ENCODE measurements around the gene PIK3C2G.

The PIK3C2G gene

DNA sequence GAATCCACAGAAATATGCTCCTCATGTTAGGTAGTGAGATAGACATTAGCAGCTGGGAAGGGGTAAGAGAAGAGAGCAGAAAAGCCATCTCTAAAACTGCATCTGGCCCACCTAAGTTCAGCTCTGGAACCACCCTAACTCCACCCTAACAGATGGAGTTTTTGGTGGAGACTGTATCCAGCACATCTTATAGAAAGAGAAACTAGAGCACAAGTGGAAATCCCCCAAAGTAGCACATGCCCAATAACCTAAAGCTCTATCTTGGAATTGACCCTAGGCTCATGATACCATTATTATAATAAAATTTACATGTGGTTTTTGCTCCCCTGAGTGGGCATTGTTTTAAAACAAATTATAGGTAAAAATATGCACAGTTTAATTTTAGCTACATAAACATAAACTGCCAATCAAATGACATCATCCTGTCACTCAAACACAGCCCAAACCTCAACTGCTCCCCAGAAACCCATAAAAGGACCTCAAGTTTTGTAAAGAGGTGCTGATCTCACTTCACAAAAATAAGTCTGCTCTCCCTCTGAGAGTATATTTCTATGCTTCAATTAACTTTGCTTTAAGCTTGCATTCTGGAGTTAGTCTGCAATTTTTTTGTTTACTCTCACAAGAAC is 206.4 kb downstream of the PIK3C2G start:
- no peak overlapping the region for H3K4me2 ChIP-seq (ENCODE audit: low read length)
- no peaks in the 10 kb centered on the region for H3F3A ChIP-seq (ENCODE audit: control insufficient read depth, insufficient read depth)
- TF ChIP-seq, protein P1, sequence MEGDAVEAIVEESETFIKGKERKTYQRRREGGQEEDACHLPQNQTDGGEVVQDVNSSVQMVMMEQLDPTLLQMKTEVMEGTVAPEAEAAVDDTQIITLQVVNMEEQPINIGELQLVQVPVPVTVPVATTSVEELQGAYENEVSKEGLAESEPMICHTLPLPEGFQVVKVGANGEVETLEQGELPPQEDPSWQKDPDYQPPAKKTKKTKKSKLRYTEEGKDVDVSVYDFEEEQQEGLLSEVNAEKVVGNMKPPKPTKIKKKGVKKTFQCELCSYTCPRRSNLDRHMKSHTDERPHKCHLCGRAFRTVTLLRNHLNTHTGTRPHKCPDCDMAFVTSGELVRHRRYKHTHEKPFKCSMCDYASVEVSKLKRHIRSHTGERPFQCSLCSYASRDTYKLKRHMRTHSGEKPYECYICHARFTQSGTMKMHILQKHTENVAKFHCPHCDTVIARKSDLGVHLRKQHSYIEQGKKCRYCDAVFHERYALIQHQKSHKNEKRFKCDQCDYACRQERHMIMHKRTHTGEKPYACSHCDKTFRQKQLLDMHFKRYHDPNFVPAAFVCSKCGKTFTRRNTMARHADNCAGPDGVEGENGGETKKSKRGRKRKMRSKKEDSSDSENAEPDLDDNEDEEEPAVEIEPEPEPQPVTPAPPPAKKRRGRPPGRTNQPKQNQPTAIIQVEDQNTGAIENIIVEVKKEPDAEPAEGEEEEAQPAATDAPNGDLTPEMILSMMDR (IDR thresholded peaks at IDR 0.05; ENCODE audit: low read depth, low read length, poor library complexity, severe bottlenecking), result no peak
- TF ChIP-seq EZH2phosphoT487 (IDR thresholded peaks at IDR 0.05; ENCODE audit: borderline replicate concordance, low read length), result no peak
- no peak overlapping the region for H3K4me3 ChIP-seq (ENCODE audit: low read length)
- no peaks in the 10 kb centered on the region for H4K20me1 ChIP-seq (ENCODE audit: control insufficient read depth, insufficient read depth, low read depth, low read length)
- no peaks in the 10 kb centered on the region for H3K9me3 ChIP-seq (ENCODE audit: control insufficient read depth, insufficient read depth, low read length)
- no peaks in the 10 kb centered on the region for H3K36me3 ChIP-seq (ENCODE audit: control insufficient read depth, low read length)
- H3K4me1 ChIP-seq (ENCODE audit: control insufficient read depth, low read length), result no peaks in the 10 kb centered on the region
- H3K9me2 ChIP-seq (replicated peaks; ENCODE audit: control insufficient read depth, low read length), result no peaks in the 10 kb centered on the region
- H3K27ac ChIP-seq (ENCODE audit: low read depth, low read length), result no peak overlapping the region
- H3K79me2 ChIP-seq (ENCODE audit: control insufficient read depth, low read length), result no peaks in the 10 kb centered on the region
- H3K27me3 ChIP-seq (ENCODE audit: control insufficient read depth, low read length), result no peaks in the 10 kb centered on the region

DNA sequence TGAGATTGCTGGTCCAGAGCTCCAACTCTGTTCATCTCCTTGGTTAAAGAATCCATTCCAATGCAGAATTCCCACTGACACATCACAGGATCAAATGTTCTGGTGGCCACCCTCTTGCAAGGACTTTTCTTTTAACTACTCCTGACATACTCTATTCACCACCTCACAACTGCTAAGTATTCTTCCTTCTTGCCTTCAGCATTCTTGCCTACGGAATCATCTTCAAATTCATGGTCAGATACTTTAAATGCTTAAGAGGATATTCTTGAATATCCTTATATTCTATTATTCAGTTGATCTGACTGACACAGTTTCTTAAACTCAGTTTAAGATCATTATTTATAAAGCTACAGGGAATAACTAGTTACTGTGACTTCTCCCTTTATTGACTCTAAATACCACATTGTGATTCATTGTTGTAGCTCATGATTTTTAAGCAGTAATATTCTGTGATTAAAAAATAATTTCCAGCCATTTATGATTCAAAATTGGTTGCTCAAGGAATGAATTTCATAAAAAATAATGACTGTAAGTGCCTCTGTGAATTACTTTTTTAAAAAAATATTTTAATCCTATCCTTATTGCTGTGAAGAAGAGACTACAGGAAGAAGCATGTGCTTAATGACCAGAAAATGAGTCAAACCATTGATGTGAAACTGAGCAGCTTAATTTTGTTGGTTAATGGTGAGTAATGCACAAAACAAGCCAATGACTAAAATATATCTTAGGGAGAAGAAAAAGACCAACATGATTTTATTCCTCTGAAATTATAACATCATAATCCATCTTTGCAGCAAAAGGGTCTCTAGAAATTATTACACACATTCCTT is 207.1 kb downstream of the PIK3C2G start:
- Histone ChIP-seq H3K9me3 (ENCODE audit: control insufficient read depth, insufficient read depth, low read length) (no peaks in the 10 kb centered on the region), H3K36me3 (ENCODE audit: control insufficient read depth, low read length) (no peaks in the 10 kb centered on the region), H3K4me1 (ENCODE audit: control insufficient read depth, low read length) (no peaks in the 10 kb centered on the region), H3F3A (ENCODE audit: control insufficient read depth, insufficient read depth) (no peaks in the 10 kb centered on the region), H3K4me3 (ENCODE audit: low read length) (no peak overlapping the region), H3K9me2 (replicated peaks; ENCODE audit: control insufficient read depth, low read length) (no peaks in the 10 kb centered on the region), H3K27ac (ENCODE audit: low read depth, low read length) (no peak overlapping the region), H3K4me2 (ENCODE audit: low read length) (no peak overlapping the region), H3K79me2 (ENCODE audit: control insufficient read depth, low read length) (no peaks in the 10 kb centered on the region), H3K27me3 (ENCODE audit: control insufficient read depth, low read length) (no peaks in the 10 kb centered on the region), H4K20me1 (ENCODE audit: control insufficient read depth, insufficient read depth, low read depth, low read length) (no peaks in the 10 kb centered on the region)
- TF ChIP-seq, protein P1 (IDR thresholded peaks at IDR 0.05; ENCODE audit: low read depth, low read length, poor library complexity, severe bottlenecking), result no peak
- no peak for TF ChIP-seq EZH2phosphoT487 (IDR thresholded peaks at IDR 0.05; ENCODE audit: borderline replicate concordance, low read length)

DNA sequence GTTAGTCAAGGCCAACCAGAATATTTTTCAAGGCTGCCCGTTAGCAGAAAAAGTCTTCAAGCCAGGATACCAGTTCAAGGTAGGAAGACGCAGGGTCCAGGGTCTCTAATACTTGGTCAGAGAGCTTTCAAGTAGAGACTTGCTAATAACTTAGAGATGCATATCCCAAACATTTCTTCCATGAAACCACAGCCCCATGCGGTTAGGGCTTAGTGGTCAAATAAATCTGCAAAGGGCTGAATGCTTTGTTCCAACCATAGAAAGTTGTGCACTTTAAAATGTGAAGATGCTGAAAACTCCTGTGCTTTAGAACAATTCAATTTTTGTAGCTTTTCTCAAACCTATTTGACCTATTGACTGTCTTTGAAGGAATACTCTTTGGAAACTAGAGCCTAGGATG is 208.9 kb downstream of the PIK3C2G start:
- H3K4me3 ChIP-seq (ENCODE audit: low read length), result no peak overlapping the region
- no peaks in the 10 kb centered on the region for H3K79me2 ChIP-seq (ENCODE audit: control insufficient read depth, low read length)
- no peaks in the 10 kb centered on the region for H4K20me1 ChIP-seq (ENCODE audit: control insufficient read depth, insufficient read depth, low read depth, low read length)
- H3K36me3 ChIP-seq (ENCODE audit: control insufficient read depth, low read length), result no peaks in the 10 kb centered on the region
- no peaks in the 10 kb centered on the region for H3K9me3 ChIP-seq (ENCODE audit: control insufficient read depth, insufficient read depth, low read length)
- H3K4me1 ChIP-seq (ENCODE audit: control insufficient read depth, low read length), result no peaks in the 10 kb centered on the region
- no peaks in the 10 kb centered on the region for H3K27me3 ChIP-seq (ENCODE audit: control insufficient read depth, low read length)
- no peak overlapping the region for H3K27ac ChIP-seq (ENCODE audit: low read depth, low read length)
- H3F3A ChIP-seq (ENCODE audit: control insufficient read depth, insufficient read depth), result no peaks in the 10 kb centered on the region
- no peaks in the 10 kb centered on the region for H3K9me2 ChIP-seq (replicated peaks; ENCODE audit: control insufficient read depth, low read length)
- no peak for TF ChIP-seq EZH2phosphoT487 (IDR thresholded peaks at IDR 0.05; ENCODE audit: borderline replicate concordance, low read length)
- TF ChIP-seq, protein P1 (IDR thresholded peaks at IDR 0.05; ENCODE audit: low read depth, low read length, poor library complexity, severe bottlenecking), result no peak
- H3K4me2 ChIP-seq (ENCODE audit: low read length), result no peak overlapping the region
